Kidney (tissue), 14 donors: Measurements from ENCODE around the gene DVL2. TPM values are rescaled to one million over a fixed set of nuclear protein-coding genes. Genes with fewer than 3 reads are reported as not detected.
A peak's percentile ranks its signal among the peaks of the same experiment; 100 is the strongest.

ENCODE experiments used
- DNase-seq, 5 donors: peaks; one replicate each; pipeline ENCODE4 v3.0.0-alpha.2; 2013 to 2020
- FAIRE-seq: peaks from 2 replicates; lab custom pipeline; 2012; peaks lifted over from hg19 to GRCh38; lab: Jason Lieb, UNC
- H3K27ac ChIP-seq, 2 donors: one replicate each; pipeline ENCODE4 v1.7.0; 2013; ENCODE audit warnings: low read depth in 2 of 2, low read length in 2 of 2, inconsistent platforms in 1 of 2
- H3K27me3 ChIP-seq: one replicate; pipeline ENCODE4 v1.7.1; 2013; ENCODE audit warnings: low read length, inconsistent platforms; ENCODE audit not compliant: control insufficient read depth, insufficient read depth
- H3K36me3 ChIP-seq, 3 donors: one replicate each; pipeline versions ENCODE4 v1.7.0 to v1.7.1; 2013; ENCODE audit warnings: low read length in 3 of 3, control low read depth in 1 of 3, inconsistent platforms in 1 of 3; ENCODE audit not compliant: insufficient read depth in 3 of 3, control insufficient read depth in 2 of 3
- H3K4me1 ChIP-seq, 3 donors: one replicate each; pipeline versions ENCODE4 v1.7.0 to v1.7.1; 2013; ENCODE audit warnings: low read length in 3 of 3, inconsistent platforms in 1 of 3, low read depth in 1 of 3; ENCODE audit not compliant: control insufficient read depth in 2 of 3, insufficient read depth in 2 of 3
- H3K4me3 ChIP-seq, 3 donors: one replicate each; pipeline versions ENCODE4 v1.7.0 to v1.8.1; 2013; ENCODE audit warnings: low read length in 3 of 3, control low read depth in 1 of 3, inconsistent platforms in 1 of 3
- H3K9ac ChIP-seq, 3 donors: one replicate each; pipeline versions ENCODE4 v1.7.0 to v1.7.1; 2013; ENCODE audit warnings: low read length in 3 of 3, control low read depth in 1 of 3, inconsistent platforms in 1 of 3
- H3K9me3 ChIP-seq, 3 donors: one replicate each; pipeline versions ENCODE4 v1.7.0 to v1.7.1; 2013; ENCODE audit warnings: low read length in 3 of 3, control low read depth in 1 of 3, inconsistent platforms in 1 of 3; ENCODE audit not compliant: control insufficient read depth in 2 of 3, insufficient read depth in 1 of 3
- intact Hi-C: fragments of 100-400 bp; cut with DNase I; formaldehyde crosslinking; loops from one replicate; pipeline ENCODE4 v1.11.1; 2022
- polyA plus RNA-seq: library from polyadenylated mRNA; stranded (reverse); fragments of 350-450 nt; fragmentation: Illumina TruSeq; extraction: RNeasy Lipid Tissue Mini Kit (QIAGEN cat#74804); gene quantifications from one replicate; pipeline ENCODE4 v1.2.3, GENCODE V29; 2014; ENCODE audit warnings: low read depth, low replicate concordance; ENCODE audit not compliant: insufficient read depth
- total RNA-seq: library from RNA; stranded (reverse); fragmentation: NEBNext Ultra II Directional; extraction: Animal tissue kit (Norgen Biotek cat#: 25700); gene quantifications from one replicate; pipeline ENCODE4 v1.2.1, GENCODE V29; 2021
- TF ChIP-seq, protein P1 (sequence below): IDR thresholded peaks from 3 replicates; pipeline ENCODE4 v1.5.1; 2012; ENCODE audit warnings: mild to moderate bottlenecking, moderate library complexity, borderline replicate concordance; ENCODE audit not compliant: insufficient read depth; ENCODE audit errors: extremely low read depth
- donor health status: control.
- donor health status: control.
- donor health status: control.
- donor health status: control.
- donor health status: control.
- donor health status: DM: yes; HTN: yes; CAD: no.
- donor health status: Normal renal cell carcinoma (clear cell type).

The DVL2 gene
- total and polyA plus RNA-seq, 2 donors from 2014 or later, result 18.0 to 35.8 TPM

DNA sequence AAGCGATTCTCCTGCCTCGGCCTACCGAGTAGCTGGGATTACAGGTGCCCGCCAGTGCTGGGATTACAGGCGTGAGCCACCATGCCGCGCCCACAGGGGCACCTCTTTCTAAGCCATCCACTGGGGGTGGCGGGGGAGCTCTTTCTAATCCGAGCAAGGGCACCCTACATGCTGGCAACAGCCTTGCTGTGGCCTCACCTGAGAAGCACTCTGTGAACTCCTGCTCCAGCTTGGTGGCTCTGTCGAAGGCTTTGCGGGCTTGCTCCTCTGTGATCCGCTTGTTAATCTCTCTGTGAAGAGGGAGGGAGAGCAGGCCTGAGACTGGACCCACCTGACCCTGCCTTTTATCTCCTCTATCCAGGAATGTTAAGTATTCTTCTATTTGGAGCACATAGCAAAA lies 43.2 kb downstream of the DVL2 start:
- peaks cover 0 to 6% (median 0%) of the 10 kb centered on the region in 3 donors for H3K36me3 ChIP-seq
- intact Hi-C loops, result no loop called here
- no peak overlapping the region for H3K9ac ChIP-seq
- no peak for FAIRE-seq
- TF ChIP-seq, protein P1, sequence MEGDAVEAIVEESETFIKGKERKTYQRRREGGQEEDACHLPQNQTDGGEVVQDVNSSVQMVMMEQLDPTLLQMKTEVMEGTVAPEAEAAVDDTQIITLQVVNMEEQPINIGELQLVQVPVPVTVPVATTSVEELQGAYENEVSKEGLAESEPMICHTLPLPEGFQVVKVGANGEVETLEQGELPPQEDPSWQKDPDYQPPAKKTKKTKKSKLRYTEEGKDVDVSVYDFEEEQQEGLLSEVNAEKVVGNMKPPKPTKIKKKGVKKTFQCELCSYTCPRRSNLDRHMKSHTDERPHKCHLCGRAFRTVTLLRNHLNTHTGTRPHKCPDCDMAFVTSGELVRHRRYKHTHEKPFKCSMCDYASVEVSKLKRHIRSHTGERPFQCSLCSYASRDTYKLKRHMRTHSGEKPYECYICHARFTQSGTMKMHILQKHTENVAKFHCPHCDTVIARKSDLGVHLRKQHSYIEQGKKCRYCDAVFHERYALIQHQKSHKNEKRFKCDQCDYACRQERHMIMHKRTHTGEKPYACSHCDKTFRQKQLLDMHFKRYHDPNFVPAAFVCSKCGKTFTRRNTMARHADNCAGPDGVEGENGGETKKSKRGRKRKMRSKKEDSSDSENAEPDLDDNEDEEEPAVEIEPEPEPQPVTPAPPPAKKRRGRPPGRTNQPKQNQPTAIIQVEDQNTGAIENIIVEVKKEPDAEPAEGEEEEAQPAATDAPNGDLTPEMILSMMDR, result no peak
- peak in 1 of 5 donors; percentile 1 for DNase-seq
- no peaks in the 10 kb centered on the region for H3K9me3 ChIP-seq
- H3K4me3 ChIP-seq, result no peak overlapping the region
- H3K4me1 ChIP-seq, result no peaks in the 10 kb centered on the region
- no peaks in the 10 kb centered on the region for H3K27me3 ChIP-seq
- H3K27ac ChIP-seq, result no peak overlapping the region

DNA sequence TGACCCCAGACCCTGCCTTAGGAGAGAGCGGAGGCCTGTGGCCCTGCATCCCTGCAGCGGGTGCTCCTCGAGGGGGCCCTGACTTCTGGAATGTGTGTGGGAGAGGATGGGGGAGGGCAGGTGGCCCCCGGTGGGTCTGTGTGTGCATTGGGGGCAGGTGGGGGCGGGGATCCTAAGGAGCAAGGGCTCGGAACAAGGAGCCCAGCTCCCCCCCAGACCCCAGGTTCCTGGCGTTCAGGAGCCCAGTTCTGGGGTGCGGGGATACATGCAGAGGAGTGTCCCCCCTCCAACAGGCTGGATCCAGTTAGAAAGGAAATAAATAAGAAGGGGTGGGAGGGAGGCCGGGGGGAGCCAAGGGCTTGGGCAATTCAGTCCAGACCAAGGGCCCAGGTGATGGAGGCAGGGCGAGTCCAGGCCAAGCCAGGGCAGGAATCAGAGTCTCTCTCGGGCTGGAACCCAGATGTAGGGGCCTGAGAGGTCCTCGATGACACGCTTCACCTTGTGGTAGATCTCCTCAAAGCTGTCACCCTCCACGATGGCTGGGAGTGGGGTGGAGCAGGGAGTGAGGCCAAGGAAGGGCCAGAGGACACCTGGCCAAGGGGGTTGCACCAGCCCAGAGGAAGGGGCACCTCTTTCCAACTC lies 43.9 kb downstream of the DVL2 start:
- FAIRE-seq, result no peak
- DNase-seq, result peak in 3 of 5 donors; percentile 7 to 54 (median 8)
- no peaks in the 10 kb centered on the region for H3K9me3 ChIP-seq
- intact Hi-C loops, result no loop called here
- H3K4me3 ChIP-seq, result no peak overlapping the region
- TF ChIP-seq, protein P1, result no peak
- H3K27me3 ChIP-seq, result no peaks in the 10 kb centered on the region
- H3K4me1 ChIP-seq, result no peaks in the 10 kb centered on the region
- no peak overlapping the region for H3K9ac ChIP-seq
- peaks cover 0 to 3% (median 0%) of the 10 kb centered on the region in 3 donors for H3K36me3 ChIP-seq
- H3K27ac ChIP-seq, result no peak overlapping the region

DNA sequence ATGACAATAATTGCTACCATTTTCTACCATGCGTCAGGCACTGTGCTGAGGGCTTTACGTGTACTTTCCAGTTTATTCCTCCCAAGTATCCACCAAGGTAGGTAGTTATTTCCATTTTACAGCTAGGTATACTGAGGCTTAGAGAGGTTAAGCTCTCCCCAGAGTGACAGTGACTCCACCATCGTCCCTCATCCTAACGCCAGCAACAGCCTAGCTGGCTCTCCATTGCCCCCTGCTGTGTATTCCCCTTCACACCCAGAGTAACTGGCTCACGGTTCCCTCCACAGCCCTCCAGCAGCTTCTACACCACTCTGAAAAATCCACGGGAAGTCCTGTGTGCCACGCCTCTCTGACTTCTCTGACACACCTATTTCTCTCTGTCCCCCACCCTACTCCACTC lies 48.1 kb downstream of the DVL2 start:
- TF ChIP-seq, protein P1, result no peak
- FAIRE-seq, result no peak
- H3K4me1 ChIP-seq, result peaks cover 0 to 3% (median 3%) of the 10 kb centered on the region in 3 donors
- DNase-seq, result no peak
- no peaks in the 10 kb centered on the region for H3K9me3 ChIP-seq
- no peak overlapping the region for H3K4me3 ChIP-seq
- H3K36me3 ChIP-seq, result no peaks in the 10 kb centered on the region
- H3K27ac ChIP-seq, result no peak overlapping the region
- no peaks in the 10 kb centered on the region for H3K27me3 ChIP-seq
- intact Hi-C loops, result no loop called here
- no peak overlapping the region for H3K9ac ChIP-seq

DNA sequence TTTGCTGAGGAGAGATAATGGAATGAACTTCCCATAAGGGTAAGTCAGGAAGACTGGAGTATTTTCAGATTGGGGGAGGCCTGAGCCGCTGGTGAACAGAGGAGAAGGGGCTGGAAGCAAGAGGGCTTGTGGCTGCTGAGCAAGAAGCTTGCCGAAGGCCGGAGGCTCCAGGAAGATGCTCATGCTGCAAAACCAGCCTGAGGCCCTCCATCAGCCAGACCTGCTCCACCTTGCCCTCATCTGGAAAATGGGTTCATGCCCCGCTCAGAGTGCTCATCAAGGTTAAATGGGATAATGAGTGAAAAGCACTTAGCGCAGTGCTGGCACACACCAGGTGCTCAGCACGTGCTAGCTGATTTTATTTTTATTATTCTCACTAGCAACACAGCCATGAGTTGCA lies 49.7 kb downstream of the DVL2 start:
- TF ChIP-seq, protein P1, result no peak
- Histone ChIP-seq H3K27me3 (no peaks in the 10 kb centered on the region), H3K4me3 (no peak overlapping the region), H3K36me3 (no peaks in the 10 kb centered on the region), H3K9me3 (no peaks in the 10 kb centered on the region), H3K9ac (no peak overlapping the region), H3K4me1 (peaks cover 0 to 3% (median 3%) of the 10 kb centered on the region in 3 donors), H3K27ac (no peak overlapping the region)
- DNase-seq, result peak in 1 of 5 donors; percentile 55
- FAIRE-seq, result no peak
- intact Hi-C loops, result no loop called here
